ENCODE measurements around the gene CMPK1.

CMPK1 gene

DNA sequence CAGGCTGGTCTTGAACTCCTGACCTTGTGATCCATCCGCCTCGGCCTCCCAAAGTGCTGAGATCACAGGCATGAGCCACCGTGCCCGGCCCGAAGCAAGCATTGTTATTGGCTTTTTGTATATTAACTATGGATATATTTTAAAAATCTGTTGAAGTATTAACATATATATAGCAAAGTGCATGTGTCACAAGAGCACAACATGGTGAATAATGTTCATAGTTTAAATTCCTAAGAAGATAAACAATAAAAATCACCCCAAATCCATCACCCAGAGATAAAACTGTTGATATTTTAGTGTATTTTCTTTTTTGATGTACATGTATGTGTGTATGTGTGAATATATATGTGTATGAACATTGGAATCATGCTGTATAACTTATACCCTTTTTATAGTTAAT is 73.4 kb downstream of the CMPK1 start:
- FAIRE-seq = no peak
- no peak for DNase-seq (ENCODE audit: insufficient read length, low spot score)
- TF ChIP-seq, protein P1, sequence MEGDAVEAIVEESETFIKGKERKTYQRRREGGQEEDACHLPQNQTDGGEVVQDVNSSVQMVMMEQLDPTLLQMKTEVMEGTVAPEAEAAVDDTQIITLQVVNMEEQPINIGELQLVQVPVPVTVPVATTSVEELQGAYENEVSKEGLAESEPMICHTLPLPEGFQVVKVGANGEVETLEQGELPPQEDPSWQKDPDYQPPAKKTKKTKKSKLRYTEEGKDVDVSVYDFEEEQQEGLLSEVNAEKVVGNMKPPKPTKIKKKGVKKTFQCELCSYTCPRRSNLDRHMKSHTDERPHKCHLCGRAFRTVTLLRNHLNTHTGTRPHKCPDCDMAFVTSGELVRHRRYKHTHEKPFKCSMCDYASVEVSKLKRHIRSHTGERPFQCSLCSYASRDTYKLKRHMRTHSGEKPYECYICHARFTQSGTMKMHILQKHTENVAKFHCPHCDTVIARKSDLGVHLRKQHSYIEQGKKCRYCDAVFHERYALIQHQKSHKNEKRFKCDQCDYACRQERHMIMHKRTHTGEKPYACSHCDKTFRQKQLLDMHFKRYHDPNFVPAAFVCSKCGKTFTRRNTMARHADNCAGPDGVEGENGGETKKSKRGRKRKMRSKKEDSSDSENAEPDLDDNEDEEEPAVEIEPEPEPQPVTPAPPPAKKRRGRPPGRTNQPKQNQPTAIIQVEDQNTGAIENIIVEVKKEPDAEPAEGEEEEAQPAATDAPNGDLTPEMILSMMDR (IDR thresholded peaks at IDR 0.05; ENCODE audit: insufficient read depth, missing control alignments) = no peak

DNA sequence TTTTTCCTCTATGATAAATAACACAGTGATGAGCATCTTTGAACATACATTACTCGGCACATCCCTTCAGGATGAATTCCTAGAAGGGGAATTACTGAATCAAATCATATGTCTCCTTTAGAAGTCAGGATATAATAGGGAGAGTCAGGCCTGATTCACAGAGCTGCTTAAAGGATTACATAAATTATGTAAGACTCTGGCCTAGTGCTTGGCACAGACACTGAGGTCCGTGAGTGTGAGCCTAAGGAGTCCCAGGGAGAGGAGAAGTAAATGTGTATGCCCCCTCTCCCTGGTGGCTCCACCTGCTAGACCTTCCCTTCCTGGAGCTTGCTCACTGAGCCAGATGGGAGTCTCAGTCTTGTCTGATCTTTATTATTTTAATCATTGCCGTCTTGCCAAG is 73.9 kb downstream of the CMPK1 start:
- TF ChIP-seq, protein P1 (IDR thresholded peaks at IDR 0.05; ENCODE audit: insufficient read depth, missing control alignments) = no peak
- DNase-seq (ENCODE audit: insufficient read length, low spot score) (no peak), FAIRE-seq (no peak)

DNA sequence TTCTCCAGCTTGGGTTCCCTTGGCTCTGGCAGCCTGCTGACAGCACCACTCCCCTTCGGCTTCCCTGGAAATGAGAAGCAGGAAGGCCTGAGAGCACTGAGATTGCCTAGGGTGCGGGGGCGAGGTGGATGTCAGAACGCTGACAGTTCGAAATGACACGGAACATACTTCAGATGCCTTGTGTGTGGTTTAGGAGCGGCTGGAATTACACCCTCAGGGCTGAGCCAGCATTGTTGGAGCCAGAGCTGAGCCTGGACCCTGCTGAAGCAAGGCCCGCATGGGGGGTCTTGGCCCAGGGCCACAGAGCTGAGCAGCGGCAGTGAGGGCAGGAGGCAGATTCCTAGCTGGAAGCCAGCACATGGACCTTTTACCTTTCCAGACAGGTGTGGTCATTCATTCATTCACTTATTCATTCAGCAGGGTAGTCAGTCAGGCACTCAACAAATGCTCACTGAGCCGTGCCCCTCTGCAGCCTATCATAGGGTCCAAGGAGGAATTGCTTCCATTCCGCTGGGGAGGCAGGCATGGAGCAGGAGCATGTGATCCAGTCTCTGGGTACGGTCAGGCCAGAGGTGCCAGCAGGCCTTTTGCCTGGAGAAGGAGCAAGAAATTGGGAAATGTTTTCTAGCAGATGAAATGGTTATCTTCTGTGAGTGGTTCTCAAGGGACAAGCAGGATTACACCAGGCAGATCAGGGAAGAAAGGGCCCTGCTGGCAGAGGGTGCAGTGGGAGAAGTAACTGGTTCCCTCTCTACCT is 75.9 kb downstream of the CMPK1 start:
- no peak for DNase-seq (ENCODE audit: insufficient read length, low spot score)
- no peak for FAIRE-seq
- TF ChIP-seq, protein P1 (IDR thresholded peaks at IDR 0.05; ENCODE audit: insufficient read depth, missing control alignments) = no peak

DNA sequence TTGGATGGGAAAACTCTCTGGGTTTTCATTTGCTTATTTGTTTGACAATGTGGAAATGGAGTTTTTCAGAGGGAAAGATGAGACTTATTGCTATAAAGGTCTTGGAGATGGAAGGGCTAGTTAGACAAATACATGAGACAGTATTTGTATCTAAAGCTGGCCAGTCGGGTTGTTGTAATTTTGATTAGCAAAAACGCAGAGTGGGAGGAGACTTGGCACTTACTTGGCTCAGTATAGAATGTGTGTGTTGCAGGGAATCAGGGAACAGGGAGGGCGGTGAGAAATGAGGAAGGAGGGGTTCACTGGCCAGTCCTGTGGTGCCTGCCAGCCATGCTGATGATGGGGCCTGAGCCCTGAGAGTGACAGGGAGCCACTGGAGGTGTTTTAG is 76.5 kb downstream of the CMPK1 start:
- TF ChIP-seq, protein P1 (IDR thresholded peaks at IDR 0.05; ENCODE audit: insufficient read depth, missing control alignments) = no peak
- no peak for DNase-seq (ENCODE audit: insufficient read length, low spot score)
- no peak for FAIRE-seq

DNA sequence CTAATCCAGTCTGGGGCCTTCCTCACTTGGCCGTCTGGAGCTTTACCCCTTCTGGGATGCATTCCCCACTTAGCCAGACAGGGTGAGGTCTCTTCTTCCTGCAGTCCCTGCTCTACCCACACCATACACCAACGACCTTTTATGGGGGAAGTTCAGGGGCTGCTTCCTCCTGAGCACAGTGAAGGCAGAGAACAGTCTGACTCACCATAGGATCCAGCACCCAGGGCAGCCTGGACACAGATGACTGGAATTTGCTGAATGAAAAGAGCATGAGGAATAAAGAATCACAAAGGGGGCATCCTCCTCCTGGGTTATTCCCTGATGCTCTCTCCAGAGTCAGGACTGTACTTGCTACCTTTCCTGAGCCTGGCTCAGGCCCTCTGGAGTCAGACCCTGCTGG is 77.8 kb downstream of the CMPK1 start:
- TF ChIP-seq, protein P1 (IDR thresholded peaks at IDR 0.05; ENCODE audit: insufficient read depth, missing control alignments) = no peak
- DNase-seq (ENCODE audit: insufficient read length, low spot score) (no peak), FAIRE-seq (no peak)

DNA sequence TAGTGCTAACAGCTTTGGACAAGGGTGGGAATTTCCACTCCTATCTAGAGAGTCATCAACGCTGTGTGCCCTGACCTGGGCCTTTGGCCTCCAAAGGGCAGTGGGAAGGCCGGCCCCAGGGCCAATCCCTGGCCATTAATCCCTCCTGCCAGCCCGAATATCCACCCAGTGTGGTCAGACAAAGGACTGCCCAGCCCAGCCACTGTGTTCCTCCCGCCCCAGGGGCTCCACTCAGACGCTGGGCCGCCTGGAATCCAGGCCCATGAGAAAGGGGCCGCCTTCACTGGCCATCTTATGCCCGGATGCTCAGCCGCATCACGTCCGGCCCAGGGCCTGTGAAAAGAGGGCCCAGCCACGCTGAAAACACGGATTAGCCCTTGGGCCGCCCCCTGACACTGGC is 78.8 kb downstream of the CMPK1 start:
- no peak for DNase-seq (ENCODE audit: insufficient read length, low spot score)

More for the DNA sequence above, 78.8 kb downstream of the CMPK1 start:
- TF ChIP-seq, protein P1 (IDR thresholded peaks at IDR 0.05; ENCODE audit: insufficient read depth, missing control alignments) = no peak
- FAIRE-seq = no peak

Data from D721Med (cell line).